HEK293T (cell line): ENCODE data around the gene UTP3.

Experiments used
- BHLHE40 ChIP-seq: fragments of 450-650 bp; IDR thresholded peaks from 2 replicates; pipeline ENCODE4 v1.6.1; 2016; ENCODE audit warnings: mild to moderate bottlenecking, moderate library complexity, borderline replicate concordance
- CTBP1 ChIP-seq: fragments of 450-650 bp; IDR thresholded peaks from 2 replicates; pipeline ENCODE4 v1.6.1; 2016; ENCODE audit warnings: borderline replicate concordance
- HDGF ChIP-seq: fragments of 450-650 bp; IDR thresholded peaks from 2 replicates; pipeline ENCODE4 v1.6.1; 2017; ENCODE audit warnings: antibody characterized with exemption, borderline replicate concordance
- NFRKB ChIP-seq: fragments of 450-650 bp; IDR thresholded peaks from 2 replicates; pipeline ENCODE4 v1.6.1; 2016; ENCODE audit warnings: mild to moderate bottlenecking, moderate library complexity
- SP1 ChIP-seq: fragments of 450-650 bp; IDR thresholded peaks from 2 replicates; pipeline ENCODE4 v1.6.1; 2017

DNA sequence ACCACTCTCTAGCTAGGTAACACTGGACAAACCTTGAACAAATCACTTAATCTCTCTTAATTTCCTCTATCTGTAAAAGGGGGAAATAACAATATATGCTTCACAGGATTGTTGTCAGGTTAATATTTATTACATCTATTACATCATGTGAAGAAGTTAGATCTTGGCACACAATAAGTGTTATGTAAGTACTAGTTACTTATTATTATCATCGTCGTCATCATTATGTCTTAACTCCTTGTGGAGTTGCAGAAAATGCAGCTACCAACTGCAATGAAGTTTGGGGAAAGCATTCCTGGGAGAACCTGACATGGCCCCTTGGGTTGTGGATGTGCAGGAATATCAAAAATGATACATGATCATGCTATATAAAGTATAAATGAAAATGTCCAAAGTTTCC is 17.2 kb upstream of the UTP3 start:
- TF ChIP-seq NFRKB, result no peak
- no peak for TF ChIP-seq CTBP1
- TF ChIP-seq HDGF, result no peak
- TF ChIP-seq SP1, result no peak
- TF ChIP-seq BHLHE40, result no peak
